ENCODE data around the gene TUBB2A.
"Not testable (repeated sequence)": the region's sequence is repeated elsewhere in the genome, so short reads cannot be mapped to it uniquely, and the experiment has no call there.

TUBB2A gene

DNA sequence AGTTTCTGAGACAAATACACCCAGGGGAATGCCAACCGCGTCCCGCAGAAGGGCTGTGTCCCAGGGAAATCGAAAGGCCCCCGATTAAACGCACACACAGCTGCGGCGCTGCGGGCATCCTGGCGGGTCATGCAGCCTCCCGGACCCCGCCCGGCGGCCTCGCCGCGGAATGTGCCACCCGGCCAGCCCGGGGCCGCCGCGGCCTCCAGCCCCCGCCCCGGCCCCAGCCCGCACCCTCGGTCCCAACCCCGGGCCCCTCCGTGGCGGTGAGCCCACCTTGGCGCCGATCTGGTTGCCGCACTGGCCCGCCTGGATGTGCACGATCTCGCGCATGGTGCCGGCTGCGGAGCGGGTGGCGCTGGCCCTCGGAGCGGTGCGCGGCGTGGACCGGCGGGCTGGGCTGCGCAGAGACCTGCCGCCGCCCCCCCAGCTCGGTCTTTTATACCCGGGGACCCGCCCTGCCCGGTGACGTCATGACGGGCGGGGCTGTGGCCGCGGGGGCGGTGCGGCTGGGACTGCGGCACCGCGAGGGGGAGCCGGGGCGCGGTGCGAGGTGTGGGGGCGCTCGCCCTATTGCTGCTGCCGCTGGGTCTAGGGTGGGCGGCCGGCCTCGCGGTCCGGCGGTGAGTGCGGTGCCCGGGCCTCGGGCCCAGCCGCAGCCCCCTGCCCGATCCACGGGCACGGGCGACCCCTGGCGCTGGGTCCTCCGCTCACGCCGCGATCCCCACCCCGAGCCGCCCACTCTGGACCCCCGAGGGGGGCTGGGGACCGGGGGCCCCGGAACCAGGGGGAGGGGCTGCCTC lies at the start of gene TUBB2A:
TSS of gene TUBB2A (minus strand) at position 414 of the 803 bp plus-strand sequence. CDS start at position 333, 81 bp downstream.
- DNase-seq = peak; percentile 85

- DNase-seq = no peak
These were observed 49.1 kb upstream of the TUBB2A start for GRCh38 chr6:3206339-3207015.

DNA sequence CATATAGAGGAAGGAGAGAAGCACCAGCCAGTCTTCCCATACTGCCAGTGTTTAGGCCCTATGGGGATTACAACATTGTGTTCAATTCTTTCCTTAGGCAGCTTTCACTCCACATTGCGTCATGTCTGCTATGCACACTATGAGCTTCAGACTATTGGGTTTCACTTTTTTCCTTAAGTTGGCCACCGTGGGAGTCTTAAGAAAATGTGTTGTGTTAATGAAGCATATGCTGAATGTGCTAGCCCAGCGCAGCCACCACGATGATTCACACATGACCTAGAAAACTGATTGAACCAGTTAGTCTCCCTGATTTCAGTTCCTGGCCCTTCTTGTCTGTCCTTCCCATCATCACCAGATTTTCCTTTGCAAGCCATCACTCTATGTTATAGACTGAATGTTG lies 48.6 kb upstream of the TUBB2A start:
- DNase-seq = no peak

DNA sequence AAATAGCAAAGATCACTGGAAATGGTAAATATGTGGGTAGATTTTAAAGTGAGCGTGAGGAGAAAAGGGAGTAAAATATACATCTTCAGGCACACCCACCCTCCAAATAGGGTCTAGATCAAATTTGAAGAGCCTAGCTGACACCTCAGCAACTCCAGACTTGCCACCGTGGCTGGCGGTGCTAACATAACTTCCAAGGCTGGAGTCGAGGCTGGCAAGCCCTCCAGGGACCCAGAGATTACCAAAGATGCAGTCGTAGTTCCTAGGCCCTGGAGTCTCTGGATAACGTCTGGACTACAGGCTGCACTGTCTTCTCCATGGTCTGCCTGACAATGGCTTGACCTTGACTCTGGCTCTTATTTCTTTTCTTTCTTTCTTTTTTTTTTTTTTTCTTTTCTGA lies 47.6 kb upstream of the TUBB2A start:
- no peak for DNase-seq

- DNase-seq = no peak
These were observed 45.8 kb upstream of the TUBB2A start for GRCh38 chr6:3202999-3203696.

GRCh38 chr6:3201388-3201787 lies 44.0 kb upstream of the TUBB2A start:
- no peak for DNase-seq

- no peak for DNase-seq
These were observed 43.3 kb upstream of the TUBB2A start for GRCh38 chr6:3200682-3201081.

DNA sequence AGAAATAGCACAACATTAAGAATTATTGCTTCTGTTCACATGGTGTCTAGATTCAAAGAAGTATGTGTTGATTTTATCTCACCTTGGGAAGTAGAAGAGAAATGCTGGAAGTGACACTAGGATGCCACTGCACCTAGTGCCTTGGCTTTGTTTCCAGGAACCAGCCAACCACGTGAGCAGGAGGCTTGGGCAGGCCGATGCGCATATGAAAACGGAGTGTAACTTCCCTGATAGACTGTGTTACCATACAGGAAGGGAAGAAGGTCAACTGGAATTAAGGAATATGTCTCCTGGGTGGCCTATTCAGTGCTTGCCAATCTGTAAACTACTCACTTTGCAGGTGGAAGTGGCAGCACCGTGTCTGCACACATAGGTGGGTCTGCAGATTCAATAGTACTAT lies 42.0 kb upstream of the TUBB2A start:
- DNase-seq = no peak

DNA sequence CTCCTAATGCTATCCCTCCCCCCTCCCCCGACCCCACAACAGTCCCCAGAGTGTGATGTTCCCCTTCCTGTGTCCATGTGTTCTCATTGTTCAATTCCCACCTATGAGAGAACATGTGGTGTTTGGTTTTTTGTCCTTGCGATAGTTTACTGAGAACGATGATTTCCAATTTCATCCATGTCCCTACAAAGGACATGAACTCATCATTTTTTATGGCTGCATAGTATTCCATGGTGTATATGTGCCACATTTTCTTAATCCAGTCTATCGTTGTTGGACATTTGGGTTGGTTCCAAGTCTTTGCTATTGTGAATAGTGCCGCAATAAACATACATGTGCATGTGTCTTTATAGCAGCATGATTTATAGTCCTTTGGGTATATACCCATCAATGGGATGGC lies 40.4 kb upstream of the TUBB2A start:
- not testable (repeated sequence) for DNase-seq

- peak; percentile 4 for DNase-seq
These were observed 39.4 kb upstream of the TUBB2A start for GRCh38 chr6:3196770-3197169.

DNA sequence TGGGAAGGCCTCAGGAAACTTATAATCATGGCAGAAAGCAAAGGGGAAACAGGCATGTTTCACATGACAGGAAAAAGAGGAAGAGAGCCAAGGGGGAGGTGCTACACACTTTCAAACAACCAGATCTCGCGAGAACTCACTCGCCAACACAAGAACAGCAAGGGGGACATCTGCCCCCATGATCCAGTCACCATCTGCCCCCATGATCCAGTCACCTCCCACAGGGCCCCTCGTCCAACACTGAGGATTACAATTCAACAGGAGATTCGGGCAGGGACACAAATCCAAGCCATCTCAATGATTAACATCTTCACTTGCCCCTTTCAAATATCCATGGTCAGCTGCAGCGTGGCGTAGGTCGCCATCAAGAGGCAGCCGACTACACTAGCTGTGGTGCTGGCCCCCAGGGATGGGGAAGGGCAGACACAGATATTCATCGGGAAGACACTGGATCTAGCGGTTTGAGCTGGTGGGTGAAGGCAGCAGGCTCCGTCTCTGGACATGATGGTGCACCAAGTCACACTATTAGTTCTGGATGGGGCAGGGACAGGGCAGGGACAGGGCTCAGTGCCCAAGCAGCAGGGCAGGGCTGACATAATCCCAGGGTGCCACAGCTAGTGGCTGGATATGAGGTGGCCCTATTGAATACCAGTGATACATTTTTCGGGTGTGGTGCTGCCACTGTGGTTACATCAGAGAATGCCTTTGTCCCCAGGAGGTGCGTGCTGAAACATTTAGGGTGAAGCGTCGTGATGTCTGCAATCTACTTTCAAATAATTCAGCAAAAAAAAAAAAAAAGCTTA lies 38.6 kb upstream of the TUBB2A start:
- peak; percentile 97 for DNase-seq

DNA sequence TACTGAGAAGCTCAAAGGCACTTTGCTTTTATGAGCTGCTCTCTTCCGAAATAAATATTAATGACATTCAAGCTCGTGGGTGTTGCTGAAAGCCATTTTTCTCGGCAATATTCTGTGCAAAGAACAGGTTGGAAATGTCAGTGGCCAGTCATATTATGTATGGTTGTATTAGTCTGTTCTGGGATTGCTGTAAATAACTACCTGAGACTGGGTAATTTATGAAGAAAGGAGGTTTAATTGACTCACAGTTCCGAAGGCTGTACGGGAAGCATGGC lies 38.0 kb upstream of the TUBB2A start:
- DNase-seq = no peak

DNA sequence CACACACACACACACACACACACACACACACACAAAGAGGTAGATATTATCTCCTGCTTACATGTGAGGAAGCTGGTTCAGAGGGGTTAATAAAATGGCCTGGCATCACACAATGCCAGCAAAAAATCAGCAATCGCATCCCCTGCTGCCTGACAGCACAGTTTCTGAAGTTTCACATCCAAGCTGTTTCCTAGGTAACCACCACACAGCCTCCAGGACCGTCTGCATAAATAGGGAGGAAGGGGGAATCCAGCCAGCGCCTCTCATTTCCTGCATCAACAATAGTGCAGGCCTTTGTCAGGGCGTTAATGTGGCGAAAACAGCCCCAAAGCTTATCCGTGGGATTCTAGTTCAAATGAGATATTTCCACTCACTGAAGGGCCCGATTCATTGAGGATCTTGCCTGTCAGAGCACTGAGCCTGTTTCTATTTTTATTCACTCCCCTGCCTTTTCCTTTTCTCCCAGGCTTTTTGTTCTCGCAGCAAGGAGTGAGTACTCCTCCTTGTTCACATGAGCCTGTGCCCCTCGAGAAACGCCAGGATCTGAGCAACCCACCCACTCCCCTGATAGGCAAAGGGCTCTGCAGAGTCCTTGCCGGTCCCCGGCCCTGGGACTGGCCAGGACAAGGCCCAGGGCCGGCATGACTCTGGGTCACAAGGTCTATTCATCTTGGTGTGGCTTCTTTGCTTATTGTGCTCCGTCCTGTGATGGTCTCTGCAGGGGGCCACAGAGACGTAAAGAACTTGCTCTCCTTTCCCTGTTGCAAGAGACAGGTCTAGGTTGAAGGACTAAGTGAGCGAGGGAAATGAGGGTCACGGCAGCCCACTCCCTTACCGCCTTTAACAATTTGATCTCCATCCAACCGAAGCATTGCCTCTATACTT lies 37.4 kb upstream of the TUBB2A start:
- DNase-seq = peak; percentile 78

DNA sequence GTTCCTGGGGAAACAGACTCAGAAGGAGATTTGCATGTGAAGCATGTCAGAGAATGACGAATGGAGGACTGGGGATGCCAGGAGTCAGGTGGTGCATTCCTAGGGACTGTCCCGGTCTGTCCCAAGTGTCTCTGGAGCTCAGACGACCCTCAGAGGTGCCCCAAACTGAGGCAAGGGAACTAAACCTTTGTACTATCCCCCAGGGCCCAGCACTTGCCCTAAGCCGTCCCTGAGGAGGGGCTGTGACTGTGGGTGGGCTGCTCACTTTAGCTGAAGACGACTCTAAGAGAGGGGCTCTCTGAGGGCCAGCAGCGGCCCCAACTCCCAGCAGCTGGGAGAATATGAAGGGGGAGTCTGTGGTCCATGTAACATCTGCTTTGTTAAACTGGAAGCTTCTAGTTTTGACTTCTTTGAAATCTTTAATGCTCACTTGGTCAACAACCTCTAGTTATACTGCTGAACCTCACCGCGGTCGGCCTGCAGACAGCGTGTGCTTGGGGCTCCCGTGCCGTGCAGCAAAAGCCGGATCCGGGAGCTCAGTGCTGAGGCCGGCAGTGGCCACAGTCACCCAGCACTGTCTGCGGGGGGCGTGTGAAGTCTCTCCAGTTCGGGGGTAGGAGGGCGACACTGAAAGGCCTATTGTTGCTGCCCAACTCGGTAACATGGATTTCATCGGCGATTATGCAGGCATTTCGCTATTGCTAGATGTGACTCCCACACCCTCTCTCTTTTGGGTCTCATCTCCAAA lies 35.9 kb upstream of the TUBB2A start:
- DNase-seq = no peak

GRCh38 chr6:3190779-3191178 lies 33.4 kb upstream of the TUBB2A start:
- DNase-seq = no peak

DNA sequence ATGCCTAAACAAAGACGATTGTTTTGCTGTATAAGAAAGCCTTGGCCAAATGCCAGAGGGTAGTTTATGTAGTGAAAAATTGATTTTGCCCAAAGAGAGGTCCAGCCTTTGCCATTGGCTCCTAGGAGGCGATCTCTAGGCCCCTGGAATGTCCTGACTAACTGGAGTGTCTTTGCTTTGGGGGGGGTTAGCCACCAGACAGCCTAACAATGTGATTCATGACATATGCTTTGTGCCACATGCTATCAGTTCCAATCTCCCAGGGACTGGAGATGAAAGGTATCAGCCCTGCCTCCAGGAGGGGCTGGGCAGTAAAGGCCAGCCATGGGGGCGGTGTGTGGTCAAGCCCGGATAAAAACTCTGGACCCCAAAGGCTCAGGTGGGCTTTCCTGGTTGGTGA lies 32.7 kb upstream of the TUBB2A start:
- no peak for DNase-seq

GRCh38 chr6:3189192-3189591 lies 31.8 kb upstream of the TUBB2A start:
- not testable (repeated sequence) for DNase-seq

DNA sequence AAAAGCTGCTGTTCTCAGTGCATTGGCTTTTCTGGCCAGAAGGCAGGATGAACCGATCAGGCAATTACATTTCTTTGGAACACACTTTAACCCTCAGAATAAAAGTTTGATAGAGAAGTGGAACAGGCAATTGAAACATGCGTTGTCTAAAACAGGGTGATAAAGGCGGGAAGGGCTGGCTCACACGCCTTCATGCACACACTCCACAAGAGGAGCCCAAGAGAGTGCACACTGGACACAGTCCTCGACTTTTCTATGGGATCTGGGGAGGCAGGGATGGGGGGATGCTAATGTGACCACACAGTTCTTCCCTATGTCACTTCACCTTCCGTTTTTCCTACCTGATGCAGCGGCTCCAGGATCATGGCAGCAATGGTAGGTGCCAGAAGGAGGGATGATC lies 30.9 kb upstream of the TUBB2A start:
- no peak for DNase-seq

GRCh38 chr6:3186974-3187382 lies 29.6 kb upstream of the TUBB2A start:
- DNase-seq = no peak

GRCh38 chr6:3183066-3183465 lies 25.7 kb upstream of the TUBB2A start:
- no peak for DNase-seq

DNA sequence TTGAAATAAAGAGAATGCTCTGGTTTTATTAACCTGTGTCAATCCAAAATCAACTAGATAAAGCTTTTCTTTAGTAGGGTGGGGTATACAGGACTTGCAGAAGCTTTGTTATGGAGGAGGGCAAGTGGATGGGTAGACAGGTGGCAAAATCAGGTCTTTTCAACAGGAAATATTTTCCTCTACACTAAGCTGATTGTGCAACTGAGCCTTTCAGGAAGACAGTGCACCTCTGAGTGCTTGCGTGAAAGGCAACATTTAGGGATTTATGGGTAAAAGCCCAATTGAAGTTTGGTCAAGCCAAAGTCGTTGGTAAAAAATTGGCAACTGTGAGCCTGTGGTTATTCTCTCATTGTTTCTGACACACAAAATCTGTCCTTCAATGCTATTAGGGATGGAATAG lies 23.8 kb upstream of the TUBB2A start:
- no peak for DNase-seq

Measured in NCI-H146 (cell line).